Vagina (tissue), 2 donors: ENCODE measurements around the gene DSCAML1.

Experiments
- POLR2A ChIP-seq, 2 donors: fragments of 450-650 bp; IDR thresholded peaks; one replicate each; pipeline ENCODE4 v1.6.1; 2017; ENCODE audit warnings: antibody characterized with exemption in 2 of 2, mild to moderate bottlenecking in 2 of 2, moderate library complexity in 2 of 2
- POLR2AphosphoS5 ChIP-seq, 2 donors: sonication (generic); formaldehyde crosslinking; IDR thresholded peaks; one replicate each; pipeline ENCODE4 v1.9.0; 2017; ENCODE audit warnings: antibody characterized with exemption in 2 of 2, mild to moderate bottlenecking in 2 of 2, low read depth in 1 of 2; ENCODE audit not compliant: insufficient read depth in 1 of 2

DNA sequence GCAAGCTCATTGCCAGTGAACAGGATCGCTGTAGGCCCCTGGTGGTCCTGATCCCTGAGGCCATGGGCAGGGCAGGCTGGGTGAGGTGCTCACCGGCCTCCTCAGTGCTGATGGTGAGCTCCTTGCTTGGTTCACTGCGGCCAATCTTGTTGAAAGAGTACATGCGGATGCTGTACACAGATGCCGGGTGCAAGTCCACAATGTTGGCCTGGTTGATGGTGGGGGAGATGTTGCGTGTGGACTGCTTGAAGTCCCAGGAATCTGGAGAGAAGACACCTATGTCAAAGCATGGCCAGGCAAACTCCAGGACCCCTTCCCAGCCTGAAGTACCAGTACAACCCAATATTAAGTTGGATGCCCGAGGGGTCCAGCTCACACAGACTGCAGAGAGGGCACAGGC lies 325.2 kb downstream of the DSCAML1 start:
- no peak for TF ChIP-seq POLR2AphosphoS5 (IDR thresholded peaks at IDR 0.05; ENCODE audit: insufficient read depth in 1 of 2, low read depth in 1 of 2)
- TF ChIP-seq POLR2A (IDR thresholded peaks at IDR 0.05), result no peak
